SU-DHL-6 (cell line): ENCODE measurements around the gene MFNG.
"Not testable (repeated sequence)": the region's sequence is repeated elsewhere in the genome, so short reads cannot be mapped to it uniquely, and the experiment has no call there.

Experiments
- H2AFZ ChIP-seq: fragments of 200-600 bp; sonication (generic); 2 replicates; pipeline ENCODE4 v1.6.1; 2014; ENCODE audit warnings: low read depth, mild to moderate bottlenecking, moderate library complexity, mixed read lengths, antibody characterized with exemption, low read length; ENCODE audit not compliant: severe bottlenecking
- H3F3A ChIP-seq: fragments of 200-600 bp; shearing (Covaris generic); 2 replicates; pipeline ENCODE4 v1.6.0; 2016; ENCODE audit warnings: antibody characterized with exemption, mild to moderate bottlenecking; ENCODE audit not compliant: insufficient read depth
- H3K27ac ChIP-seq: fragments of 200-600 bp; sonication (generic); 2 replicates; pipeline ENCODE4 v1.5.1; 2016; ENCODE audit warnings: low read depth, mild to moderate bottlenecking, low read length, moderate library complexity, mixed read lengths
- H3K27me3 ChIP-seq: fragments of 200-600 bp; sonication (generic), shearing (Covaris generic); 2 replicates; pipeline ENCODE4 v1.6.0; 2014; ENCODE audit warnings: mild to moderate bottlenecking, low read length
- H3K36me3 ChIP-seq: fragments of 200-600 bp; sonication (generic); 2 replicates; pipeline ENCODE4 v1.6.1; 2014; ENCODE audit warnings: mild to moderate bottlenecking, low read length, mixed read lengths
- H3K4me2 ChIP-seq: fragments of 300-600, 200-600 bp; shearing (Covaris generic), sonication (generic); 2 replicates; pipeline ENCODE4 v1.6.0; 2014; ENCODE audit warnings: low read length, low read depth, mild to moderate bottlenecking; ENCODE audit not compliant: poor library complexity, severe bottlenecking
- H3K4me3 ChIP-seq: fragments of 200-600 bp; sonication (generic); 2 replicates; pipeline ENCODE4 v1.5.1; 2014; ENCODE audit warnings: antibody characterized with exemption, low read length, mild to moderate bottlenecking, mixed read lengths; ENCODE audit not compliant: insufficient read depth, poor library complexity, severe bottlenecking
- H3K79me2 ChIP-seq: fragments of 200-600 bp; sonication (generic); 2 replicates; pipeline ENCODE4 v1.6.1; 2014; ENCODE audit warnings: mild to moderate bottlenecking, low read length, moderate library complexity; ENCODE audit not compliant: insufficient read depth
- H3K9ac ChIP-seq: fragments of 200-600 bp; sonication (generic); 2 replicates; pipeline ENCODE4 v1.7.0; 2014; ENCODE audit warnings: mild to moderate bottlenecking, low read length
- H3K9me2 ChIP-seq: fragments of 200-600 bp; sonication (generic); replicated peaks from 2 replicates; pipeline ENCODE4 v1.6.1; 2014; ENCODE audit warnings: low read length; ENCODE audit not compliant: insufficient read depth
- H3K9me3 ChIP-seq: fragments of 200-600 bp; sonication (generic); 2 replicates; pipeline ENCODE4 v1.6.1; 2014; ENCODE audit warnings: low read length, mixed read lengths; ENCODE audit not compliant: insufficient read depth
- H4K20me1 ChIP-seq: fragments of 200-600 bp; sonication (generic); 2 replicates; pipeline ENCODE4 v1.6.1; 2014; ENCODE audit warnings: low read depth, mild to moderate bottlenecking, antibody characterized with exemption, low read length, moderate library complexity, mixed read lengths
- CTCF ChIP-seq: fragments of 200-600 bp; sonication (generic); IDR thresholded peaks from one replicate; pipeline ENCODE4 v1.5.1; 2017; ENCODE audit warnings: antibody characterized with exemption, mild to moderate bottlenecking, low read length, moderate library complexity; ENCODE audit not compliant: insufficient read depth, poor library complexity, severe bottlenecking
- EZH2phosphoT487 ChIP-seq: fragments of 200-600 bp; sonication (generic), shearing (Covaris generic); conservative IDR thresholded peaks from 2 replicates; pipeline ENCODE4 v1.6.1; 2018; ENCODE audit warnings: mild to moderate bottlenecking, antibody characterized with exemption, low read length, moderate library complexity, mixed read lengths

Gene MFNG

GRCh38 chr22:37533995-37534394 lies 47.8 kb upstream of the MFNG start:
- no peaks in the 10 kb centered on the region for H3K9me2 ChIP-seq
- no peak overlapping the region for H3K4me3 ChIP-seq
- H3K4me2 ChIP-seq = no peak overlapping the region
- no peaks in the 10 kb centered on the region for H3K79me2 ChIP-seq
- no peaks in the 10 kb centered on the region for H3F3A ChIP-seq
- H3K9me3 ChIP-seq = no peaks in the 10 kb centered on the region
- H3K36me3 ChIP-seq = no peaks in the 10 kb centered on the region
- H4K20me1 ChIP-seq = no peaks in the 10 kb centered on the region
- H2AFZ ChIP-seq = no peak overlapping the region
- TF ChIP-seq CTCF (no peak), EZH2phosphoT487 (no peak)
- H3K9ac ChIP-seq = no peak overlapping the region
- H3K27ac ChIP-seq = no peak overlapping the region
- no peaks in the 10 kb centered on the region for H3K27me3 ChIP-seq

- no peaks in the 10 kb centered on the region for H3K27me3 ChIP-seq
- H3K9ac ChIP-seq = no peak overlapping the region
- H3K4me3 ChIP-seq = no peak overlapping the region
- no peak overlapping the region for H3K4me2 ChIP-seq
- no peaks in the 10 kb centered on the region for H3F3A ChIP-seq
- H2AFZ ChIP-seq = no peak overlapping the region
- H4K20me1 ChIP-seq = no peaks in the 10 kb centered on the region
- H3K9me2 ChIP-seq = no peaks in the 10 kb centered on the region
- TF ChIP-seq CTCF = no peak
- no peak for TF ChIP-seq EZH2phosphoT487
- H3K9me3 ChIP-seq = no peaks in the 10 kb centered on the region
- H3K27ac ChIP-seq = no peak overlapping the region
- no peaks in the 10 kb centered on the region for H3K36me3 ChIP-seq
- no peaks in the 10 kb centered on the region for H3K79me2 ChIP-seq
These were observed 43.6 kb upstream of the MFNG start for GRCh38 chr22:37529652-37530345.

GRCh38 chr22:37527952-37528351 lies 41.8 kb upstream of the MFNG start:
- not testable (repeated sequence) for H3F3A ChIP-seq, H3K79me2 ChIP-seq, H3K9me2 ChIP-seq, H4K20me1 ChIP-seq, H3K36me3 ChIP-seq, H3K27me3 ChIP-seq, H3K27ac ChIP-seq, H3K9me3 ChIP-seq, H3K4me3 ChIP-seq, H3K4me2 ChIP-seq, H2AFZ ChIP-seq, H3K9ac ChIP-seq

GRCh38 chr22:37527081-37527752 lies 41.0 kb upstream of the MFNG start:
- H3K79me2 ChIP-seq, H3K9me3 ChIP-seq, H3K36me3 ChIP-seq, H3K4me3 ChIP-seq, H3F3A ChIP-seq, H3K9ac ChIP-seq, H3K4me2 ChIP-seq, H2AFZ ChIP-seq, H3K27me3 ChIP-seq, H3K27ac ChIP-seq, H4K20me1 ChIP-seq, H3K9me2 ChIP-seq: not testable (repeated sequence)
